ENCODE measurements around the gene SOX13. TPM values are rescaled to one million over a fixed set of nuclear protein-coding genes. Genes with fewer than 3 reads are reported as not detected.
A peak's percentile ranks its signal among the peaks of the same experiment; 100 is the strongest.

SOX13 gene
- polyA plus RNA-seq, 3 donors, result 0.52 TPM; not detected in 2

DNA sequence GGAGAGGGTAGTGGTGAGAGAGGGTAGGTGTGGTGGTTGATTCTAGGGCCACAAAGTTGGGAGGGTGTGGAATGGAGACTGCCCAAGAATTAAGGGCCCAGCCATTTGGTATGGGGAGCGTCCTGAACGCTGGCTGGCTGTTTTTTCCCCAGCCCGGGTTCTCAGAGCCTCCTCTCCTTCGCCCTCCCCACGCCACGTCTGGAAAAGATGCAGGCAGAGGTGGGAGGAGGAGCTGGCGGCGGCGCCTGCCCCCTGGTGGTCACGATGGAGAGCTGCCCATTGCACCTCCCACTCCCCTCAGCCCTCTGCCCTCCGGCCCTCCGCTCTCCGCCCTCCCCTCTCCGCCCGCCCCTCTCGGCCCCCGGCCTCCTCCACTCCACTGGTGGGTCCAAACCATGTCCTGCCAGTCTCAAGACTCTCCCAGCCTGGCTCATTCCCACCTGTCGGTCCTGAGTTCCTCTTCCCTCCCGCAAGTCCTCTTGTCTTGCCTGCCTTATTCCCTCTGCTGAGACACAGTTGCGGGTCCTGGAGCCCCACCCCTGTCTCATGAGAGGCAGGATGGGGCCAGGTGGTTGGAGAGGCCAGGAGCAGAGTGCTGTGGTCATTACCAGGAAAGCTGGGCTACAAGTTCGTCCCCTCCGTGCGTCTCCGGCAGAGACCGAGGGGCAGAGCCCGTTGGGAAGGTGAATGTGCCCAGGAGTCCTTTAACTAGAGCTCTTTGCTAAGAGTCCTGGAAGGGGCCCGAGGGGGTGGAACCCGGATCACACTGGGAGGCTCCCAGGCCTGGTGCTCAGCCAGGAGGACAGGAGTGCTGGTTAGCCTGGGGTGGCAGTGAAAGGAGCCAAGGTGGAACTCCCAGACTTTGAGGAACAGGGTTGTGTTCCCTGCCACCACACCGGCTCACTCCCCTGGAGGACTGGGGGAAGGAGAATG lies 56.3 kb downstream of the SOX13 start:
- H3K9me3 Mint-ChIP-seq, result no peaks in the 10 kb centered on the region
- intact Hi-C loops (cut with micrococcal nuclease), result loop anchor here (2.0 to 5.0 kb wide), 2 partner anchors 267 to 268 kb away; partner anchors contain the start of gene SNRPE (in 2 of the 2)
- H3K36me3 ChIP-seq (replicated peaks in 1 of 2; ENCODE audit: control insufficient read depth in 1 of 2, insufficient read depth in 2 of 2, low read length in 2 of 2), result no peaks in the 10 kb centered on the region
- no peaks in the 10 kb centered on the region for H3K36me3 Mint-ChIP-seq
- peak overlapping the region; percentile 37 for H3K9ac ChIP-seq (ENCODE audit: insufficient read depth, low read length, poor library complexity, severe bottlenecking)
- peak; percentile 56 to 75 (median 58) for DNase-seq
- H3K27me3 Mint-ChIP-seq (ENCODE audit: low read depth in 3 of 3), result peaks cover 0 to 5% (median 4%) of the 10 kb centered on the region in 3 donors
- H4K20me1 ChIP-seq (ENCODE audit: insufficient read depth, low read length), result no peaks in the 10 kb centered on the region
- no peaks in the 10 kb centered on the region for H3K27me3 ChIP-seq (ENCODE audit: control insufficient read depth in 2 of 2, insufficient read depth in 2 of 2, low read length in 2 of 2)
- H3K4me2 ChIP-seq (replicated peaks; ENCODE audit: extremely low read depth, low read length, poor library complexity, severe bottlenecking), result peak overlapping the region; percentile 34
- peak overlapping the region in 2 of 7 donors; percentile 19 to 33 for H3K27ac Mint-ChIP-seq
- TF ChIP-seq, protein P1, sequence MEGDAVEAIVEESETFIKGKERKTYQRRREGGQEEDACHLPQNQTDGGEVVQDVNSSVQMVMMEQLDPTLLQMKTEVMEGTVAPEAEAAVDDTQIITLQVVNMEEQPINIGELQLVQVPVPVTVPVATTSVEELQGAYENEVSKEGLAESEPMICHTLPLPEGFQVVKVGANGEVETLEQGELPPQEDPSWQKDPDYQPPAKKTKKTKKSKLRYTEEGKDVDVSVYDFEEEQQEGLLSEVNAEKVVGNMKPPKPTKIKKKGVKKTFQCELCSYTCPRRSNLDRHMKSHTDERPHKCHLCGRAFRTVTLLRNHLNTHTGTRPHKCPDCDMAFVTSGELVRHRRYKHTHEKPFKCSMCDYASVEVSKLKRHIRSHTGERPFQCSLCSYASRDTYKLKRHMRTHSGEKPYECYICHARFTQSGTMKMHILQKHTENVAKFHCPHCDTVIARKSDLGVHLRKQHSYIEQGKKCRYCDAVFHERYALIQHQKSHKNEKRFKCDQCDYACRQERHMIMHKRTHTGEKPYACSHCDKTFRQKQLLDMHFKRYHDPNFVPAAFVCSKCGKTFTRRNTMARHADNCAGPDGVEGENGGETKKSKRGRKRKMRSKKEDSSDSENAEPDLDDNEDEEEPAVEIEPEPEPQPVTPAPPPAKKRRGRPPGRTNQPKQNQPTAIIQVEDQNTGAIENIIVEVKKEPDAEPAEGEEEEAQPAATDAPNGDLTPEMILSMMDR (IDR thresholded peaks at IDR 0.05), result peak; percentile 96
- H3K79me2 ChIP-seq (ENCODE audit: insufficient read depth, low read length), result no peaks in the 10 kb centered on the region
- peaks cover 7 to 8% of the 10 kb centered on the region in 2 donors for H3K4me1 ChIP-seq (ENCODE audit: control insufficient read depth in 1 of 2, insufficient read depth in 2 of 2, low read length in 2 of 2)
- H3K4me3 ChIP-seq (replicated peaks in 1 of 3; ENCODE audit: low read depth in 2 of 3, low read length in 3 of 3), result no peak overlapping the region
- peak overlapping the region; percentile 84 for H2AFZ ChIP-seq (ENCODE audit: insufficient read depth, low read depth, low read length, poor library complexity, severe bottlenecking)
- peaks cover 8% of the 10 kb centered on the region for H3K4me1 Mint-ChIP-seq
- H3K4me3 Mint-ChIP-seq, result peak overlapping the region; percentile 31 to 65
- H3K27ac ChIP-seq (ENCODE audit: low read depth in 1 of 2, low read length in 2 of 2), result no peak overlapping the region
- WGBS (ENCODE audit: insufficient coverage), result 35% methylated on average over 21 of the region's 29 CpGs
- H3K9me3 ChIP-seq (replicated peaks in 1 of 2; ENCODE audit: control insufficient read depth in 1 of 2, insufficient read depth in 1 of 2, low read length in 2 of 2), result no peaks in the 10 kb centered on the region

DNA sequence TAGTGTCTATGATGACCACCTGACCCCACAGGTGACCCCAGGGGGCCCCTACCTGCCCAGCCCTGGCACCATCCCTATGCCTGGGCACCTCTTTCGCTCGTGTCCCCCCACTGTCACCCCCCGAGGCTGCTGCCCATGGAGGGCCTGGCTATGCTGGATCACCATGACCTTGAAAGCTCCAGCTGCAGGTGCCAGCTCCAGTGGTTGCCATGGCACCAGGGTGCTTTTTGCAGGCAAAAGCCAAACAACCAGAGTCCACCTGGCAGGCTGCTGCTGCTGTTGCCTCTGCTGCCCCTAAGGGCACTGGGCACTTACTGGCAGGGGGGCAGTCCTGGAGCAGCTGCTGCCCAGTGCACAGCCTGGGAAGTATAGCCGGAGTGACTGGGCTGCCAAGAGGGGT lies 57.3 kb downstream of the SOX13 start:
- H3K9ac ChIP-seq (ENCODE audit: insufficient read depth, low read length, poor library complexity, severe bottlenecking), result no peak overlapping the region
- H3K27ac Mint-ChIP-seq, result no peak overlapping the region

More for the DNA sequence above, 57.3 kb downstream of the SOX13 start:
- H3K4me3 ChIP-seq (replicated peaks in 1 of 3; ENCODE audit: low read depth in 2 of 3, low read length in 3 of 3), result no peak overlapping the region
- WGBS (ENCODE audit: insufficient coverage), result 88% methylated on average over 4 of the region's 4 CpGs
- H3K36me3 Mint-ChIP-seq, result no peaks in the 10 kb centered on the region
- H3K9me3 Mint-ChIP-seq, result no peaks in the 10 kb centered on the region
- H3K79me2 ChIP-seq (ENCODE audit: insufficient read depth, low read length), result no peaks in the 10 kb centered on the region
- DNase-seq, result no peak
- TF ChIP-seq, protein P1 (IDR thresholded peaks at IDR 0.05), result no peak
- H3K36me3 ChIP-seq (replicated peaks in 1 of 2; ENCODE audit: control insufficient read depth in 1 of 2, insufficient read depth in 2 of 2, low read length in 2 of 2), result no peaks in the 10 kb centered on the region
- H2AFZ ChIP-seq (ENCODE audit: insufficient read depth, low read depth, low read length, poor library complexity, severe bottlenecking), result no peak overlapping the region
- no peak overlapping the region for H3K4me3 Mint-ChIP-seq
- H3K4me1 ChIP-seq (ENCODE audit: control insufficient read depth in 1 of 2, insufficient read depth in 2 of 2, low read length in 2 of 2), result peaks cover 7 to 8% of the 10 kb centered on the region in 2 donors
- H3K27me3 Mint-ChIP-seq (ENCODE audit: low read depth in 3 of 3), result peaks cover 0 to 7% (median 5%) of the 10 kb centered on the region in 3 donors
- H4K20me1 ChIP-seq (ENCODE audit: insufficient read depth, low read length), result no peaks in the 10 kb centered on the region
- H3K9me3 ChIP-seq (replicated peaks in 1 of 2; ENCODE audit: control insufficient read depth in 1 of 2, insufficient read depth in 1 of 2, low read length in 2 of 2), result no peaks in the 10 kb centered on the region
- H3K4me1 Mint-ChIP-seq, result peaks cover 8% of the 10 kb centered on the region
- H3K27ac ChIP-seq (ENCODE audit: low read depth in 1 of 2, low read length in 2 of 2), result no peak overlapping the region
- intact Hi-C loops (cut with micrococcal nuclease), result no loop called here
- no peaks in the 10 kb centered on the region for H3K27me3 ChIP-seq (ENCODE audit: control insufficient read depth in 2 of 2, insufficient read depth in 2 of 2, low read length in 2 of 2)
- H3K4me2 ChIP-seq (replicated peaks; ENCODE audit: extremely low read depth, low read length, poor library complexity, severe bottlenecking), result no peak overlapping the region

All from CD14-positive monocyte (primary cell).